Dermis microvascular lymphatic vessel endothelial cell (primary cell): Measurements from ENCODE around the gene LRRIQ1. TPM values are rescaled to one million over a fixed set of nuclear protein-coding genes. Genes with fewer than 3 reads are reported as not detected.
"Not testable (repeated sequence)": the region's sequence is repeated elsewhere in the genome, so short reads cannot be mapped to it uniquely, and the experiment has no call there.

Experiments
- DNase-seq, 2 donors: peaks; one replicate each; pipeline versions ENCODE4 v3.0.0 to v3.0.0-alpha.2; 2010; ENCODE audit warnings: low read depth in 2 of 2
- total RNA-seq: library from RNA; depleted of rRNA; stranded (reverse); fragments of >200 nt; gene quantifications from 2 replicates; pipeline ENCODE4 v1.2.1, GENCODE V29; 2014

Gene LRRIQ1
- total RNA-seq, result 0.13 and 0.38 TPM in 2 replicates

GRCh38 chr12:85036234-85036707 lies at the start of gene LRRIQ1, which contains the start of gene TSPAN19:
Gene LRRIQ1 (plus strand): TSS chr12:85036351. CDS start chr12:85038177, 1,826 bp downstream.
Gene TSPAN19 (minus strand): TSS chr12:85036277. CDS start chr12:85029946, 6,331 bp downstream.
- DNase-seq, result peak; percentile 72 to 80

- DNase-seq, result no peak
Observed at GRCh38 chr12:84986586-84986985, 49.6 kb upstream of the LRRIQ1 start.

- DNase-seq, result peak; percentile 20 to 61
Observed at GRCh38 chr12:84994426-84994825, 41.7 kb upstream of the LRRIQ1 start.

- peak in 1 of 2 donors; percentile 19 for DNase-seq
Observed at GRCh38 chr12:84995641-84996040, 40.5 kb upstream of the LRRIQ1 start.

GRCh38 chr12:84996759-84997158 lies 39.4 kb upstream of the LRRIQ1 start:
- no peak for DNase-seq

GRCh38 chr12:84998341-84998740 lies 37.8 kb upstream of the LRRIQ1 start:
- DNase-seq, result no peak

- DNase-seq, result no peak
Observed at GRCh38 chr12:85000729-85001128, 35.4 kb upstream of the LRRIQ1 start.

GRCh38 chr12:85002778-85003296 lies 33.3 kb upstream of the LRRIQ1 start:
- DNase-seq, result no peak

GRCh38 chr12:85004204-85004603 lies 31.9 kb upstream of the LRRIQ1 start:
- DNase-seq, result no peak

GRCh38 chr12:85005047-85005446 lies 31.1 kb upstream of the LRRIQ1 start:
- DNase-seq, result not testable (repeated sequence)

- no peak for DNase-seq
Observed at GRCh38 chr12:85005615-85006014, 30.5 kb upstream of the LRRIQ1 start.

GRCh38 chr12:85006206-85006605 lies 29.9 kb upstream of the LRRIQ1 start:
- DNase-seq, result no peak

- DNase-seq, result peak; percentile 56 to 87
Observed at GRCh38 chr12:85007836-85008235, 28.3 kb upstream of the LRRIQ1 start.

- DNase-seq, result peak; percentile 87 to 95
Observed at GRCh38 chr12:85016413-85016812, 19.7 kb upstream of the LRRIQ1 start.

GRCh38 chr12:85017133-85017532 lies 19.0 kb upstream of the LRRIQ1 start:
- DNase-seq, result no peak

- no peak for DNase-seq
Observed at GRCh38 chr12:85017618-85018017, 18.5 kb upstream of the LRRIQ1 start.

- DNase-seq, result peak in 1 of 2 donors; percentile 39
Observed at GRCh38 chr12:85018098-85018497, 18.1 kb upstream of the LRRIQ1 start.

- peak in 1 of 2 donors; percentile 32 for DNase-seq
Observed at GRCh38 chr12:85029456-85029855, 6.7 kb upstream of the LRRIQ1 start.

GRCh38 chr12:85036733-85037132 lies 582 bp downstream of the LRRIQ1 start:
- DNase-seq, result no peak

- DNase-seq, result no peak
Observed at GRCh38 chr12:85041395-85041794, 5.2 kb downstream of the LRRIQ1 start.

GRCh38 chr12:85043829-85044228 lies 7.7 kb downstream of the LRRIQ1 start:
- no peak for DNase-seq

GRCh38 chr12:85057370-85057963 lies 21.3 kb downstream of the LRRIQ1 start:
- peak; percentile 24 to 48 for DNase-seq

GRCh38 chr12:85058339-85058738 lies 22.2 kb downstream of the LRRIQ1 start:
- no peak for DNase-seq
